HL-60/S4 (cell line): ENCODE measurements around the gene SMTNL2.

ENCODE experiments used
- in situ Hi-C: fragments of 300-500 bp; cut with MboI; formaldehyde crosslinking; loops from 2 replicates; pipeline ENCODE4 v1.14.3; 2022; ENCODE audit warnings: low sequenced_read_pairs

SMTNL2 gene

DNA sequence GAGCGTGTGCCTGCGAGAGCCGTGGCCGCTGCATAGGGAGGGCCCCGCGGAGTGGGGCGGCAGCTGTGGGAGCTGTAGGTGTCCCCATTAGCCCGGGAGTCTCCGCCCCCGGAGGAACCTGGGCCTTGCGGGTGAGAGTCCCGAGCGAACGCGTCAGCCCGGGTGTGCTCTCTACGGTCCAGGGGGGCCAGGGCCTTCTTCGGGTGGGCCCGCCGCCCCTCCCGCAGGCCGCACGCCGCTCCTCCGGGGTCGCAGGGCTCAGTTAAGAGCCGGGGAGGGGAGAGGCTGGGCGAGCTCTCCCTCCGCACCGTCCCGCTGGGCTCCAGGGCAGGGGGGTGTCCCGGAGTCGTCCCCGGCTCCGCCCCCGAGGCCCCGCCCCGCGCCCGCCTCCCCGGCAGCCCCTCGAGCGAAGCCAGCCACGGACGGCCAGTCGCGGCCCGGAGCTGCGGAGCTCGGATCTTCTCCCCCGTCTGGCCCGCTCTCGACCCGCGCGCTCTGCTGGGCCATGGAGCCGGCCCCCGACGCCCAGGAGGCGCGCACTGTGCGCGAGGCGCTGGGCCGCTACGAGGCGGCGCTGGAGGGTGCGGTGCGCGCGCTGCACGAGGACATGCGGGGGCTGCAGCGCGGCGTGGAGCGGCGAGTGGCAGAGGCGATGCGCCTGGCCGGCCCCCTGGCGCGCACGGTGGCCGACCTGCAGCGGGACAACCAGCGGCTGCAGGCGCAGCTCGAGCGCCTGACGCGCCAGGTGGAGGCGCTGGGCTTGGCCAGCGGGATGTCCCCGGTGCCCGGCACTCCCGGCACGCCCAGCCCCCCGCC lies at the start of gene SMTNL2:
SMTNL2 (plus strand) TSS at position 429 of the 816 bp plus-strand sequence; CDS start at position 506, 77 bp downstream.
- in situ Hi-C loops = no loop called here

DNA sequence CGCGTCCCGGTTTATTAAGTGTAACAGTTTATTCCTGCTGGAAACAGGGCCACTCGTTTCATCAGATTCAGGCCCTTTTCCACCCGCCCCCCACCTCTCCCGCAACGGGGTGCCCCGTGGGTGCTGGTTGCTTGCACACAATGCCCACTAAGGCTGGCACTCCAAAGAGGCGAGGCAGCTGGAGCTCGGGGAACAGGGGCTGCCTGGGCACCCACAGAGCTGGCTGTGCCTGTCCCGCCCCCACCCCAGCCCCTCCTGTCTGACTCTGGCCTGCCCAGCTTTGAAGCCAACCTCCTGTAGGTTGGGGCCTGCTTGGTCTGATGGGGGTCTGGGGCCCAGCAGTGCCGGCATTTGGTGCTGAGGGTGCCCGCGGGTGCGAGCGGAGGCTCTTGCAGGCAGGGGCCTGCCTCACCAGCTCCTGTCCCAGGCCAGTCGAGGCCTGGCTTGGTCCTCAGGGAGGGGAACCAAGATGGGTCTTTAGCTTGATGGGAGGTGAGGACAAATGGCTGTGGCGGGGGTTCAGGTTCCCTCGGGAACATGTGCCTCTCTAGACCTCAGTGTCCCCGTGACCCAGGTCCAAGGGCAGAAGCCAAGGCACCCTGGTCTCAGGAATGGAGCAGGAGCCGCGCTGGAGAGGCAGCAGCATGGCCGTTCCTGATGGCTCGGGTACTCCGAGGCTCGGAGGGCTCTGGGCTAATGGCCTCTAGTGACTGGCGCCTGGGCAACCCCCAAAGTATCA lies 49.2 kb upstream of the SMTNL2 start:
- in situ Hi-C loops = no loop called here

GRCh38 chr17:4535667-4536258 lies 48.6 kb upstream of the SMTNL2 start:
- in situ Hi-C loops = no loop called here

GRCh38 chr17:4536259-4536741 lies 48.0 kb upstream of the SMTNL2 start:
- in situ Hi-C loops = no loop called here

- in situ Hi-C loops = no loop called here
Observed at GRCh38 chr17:4536742-4537411, 47.5 kb upstream of the SMTNL2 start.

GRCh38 chr17:4537451-4538235 lies 46.7 kb upstream of the SMTNL2 start:
- in situ Hi-C loops = no loop called here

- in situ Hi-C loops = no loop called here
Observed at GRCh38 chr17:4538236-4539002, 45.9 kb upstream of the SMTNL2 start.

DNA sequence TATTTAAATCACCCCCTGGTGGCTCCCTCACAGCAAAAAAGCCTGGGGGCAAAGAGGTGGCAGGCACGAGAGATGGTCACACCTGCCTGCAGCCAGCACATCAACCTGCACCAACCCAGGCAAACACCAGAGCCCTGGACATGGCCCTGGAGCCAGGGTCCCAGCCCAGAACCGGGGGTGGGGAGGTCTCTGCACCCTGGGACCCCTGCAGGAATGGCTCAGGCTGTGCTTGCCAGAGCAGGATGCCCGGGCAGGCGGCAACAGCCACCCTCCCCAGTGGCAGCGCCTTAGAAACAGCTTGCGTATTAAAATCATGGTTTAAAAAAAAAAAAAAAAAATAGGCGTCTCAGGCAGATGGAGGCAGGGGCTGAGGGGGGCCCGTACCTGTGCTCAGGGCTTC lies 45.3 kb upstream of the SMTNL2 start:
- in situ Hi-C loops = no loop called here

GRCh38 chr17:4539576-4540223 lies 44.6 kb upstream of the SMTNL2 start:
- in situ Hi-C loops = no loop called here

DNA sequence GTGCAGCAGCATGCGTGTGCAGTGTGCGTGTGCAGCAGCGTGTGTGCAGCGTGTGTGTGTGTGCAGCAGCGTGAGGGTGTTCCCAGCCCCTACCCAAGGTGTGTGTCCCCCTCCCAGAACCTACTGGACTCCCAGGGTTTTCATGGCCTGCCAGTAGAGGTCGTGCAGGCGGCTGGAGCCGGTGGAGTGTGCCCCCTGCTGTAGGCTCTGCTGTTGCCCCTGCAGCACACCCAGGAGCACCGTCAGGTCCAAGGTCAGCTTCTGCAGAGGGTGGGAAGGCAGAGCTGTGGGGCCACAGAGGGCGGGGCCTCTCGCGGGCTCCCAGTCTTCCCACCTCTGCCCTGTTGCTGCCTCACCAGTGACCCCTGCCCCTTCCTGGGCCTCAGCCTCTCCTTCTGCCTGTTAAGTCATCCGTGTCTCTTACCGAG lies 44.1 kb upstream of the SMTNL2 start:
- in situ Hi-C loops = no loop called here

DNA sequence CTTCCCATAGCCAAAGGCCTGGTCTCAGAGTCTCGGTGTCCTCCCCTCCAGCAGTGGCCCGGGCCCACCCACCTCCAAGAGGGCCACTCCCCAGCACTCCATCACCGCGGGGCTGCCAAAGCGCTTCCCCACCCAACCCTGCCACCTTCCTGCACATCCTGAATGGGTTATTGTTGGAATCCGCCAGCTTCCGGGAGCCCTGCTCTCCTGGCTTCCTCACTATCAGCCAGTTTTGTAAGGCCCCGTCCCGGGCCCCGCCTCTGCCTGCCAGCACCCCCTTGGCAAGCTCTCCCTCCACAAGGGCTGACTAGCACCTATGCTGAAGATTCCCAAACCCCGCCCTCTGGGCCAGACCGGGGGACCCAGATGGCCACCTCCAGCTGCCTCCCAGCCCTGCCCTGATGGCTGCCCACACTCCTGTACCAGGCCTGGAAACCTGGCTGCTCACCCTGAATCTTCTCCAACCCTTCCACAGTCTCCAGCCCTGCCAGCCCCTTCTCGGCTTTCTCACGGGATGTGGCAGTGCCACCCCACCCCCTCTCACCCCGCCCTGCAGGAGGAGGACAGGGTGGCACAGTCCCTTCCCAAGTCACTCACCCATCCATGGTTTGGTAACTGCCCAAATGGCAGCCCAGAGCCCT lies 43.5 kb upstream of the SMTNL2 start:
- in situ Hi-C loops = no loop called here

DNA sequence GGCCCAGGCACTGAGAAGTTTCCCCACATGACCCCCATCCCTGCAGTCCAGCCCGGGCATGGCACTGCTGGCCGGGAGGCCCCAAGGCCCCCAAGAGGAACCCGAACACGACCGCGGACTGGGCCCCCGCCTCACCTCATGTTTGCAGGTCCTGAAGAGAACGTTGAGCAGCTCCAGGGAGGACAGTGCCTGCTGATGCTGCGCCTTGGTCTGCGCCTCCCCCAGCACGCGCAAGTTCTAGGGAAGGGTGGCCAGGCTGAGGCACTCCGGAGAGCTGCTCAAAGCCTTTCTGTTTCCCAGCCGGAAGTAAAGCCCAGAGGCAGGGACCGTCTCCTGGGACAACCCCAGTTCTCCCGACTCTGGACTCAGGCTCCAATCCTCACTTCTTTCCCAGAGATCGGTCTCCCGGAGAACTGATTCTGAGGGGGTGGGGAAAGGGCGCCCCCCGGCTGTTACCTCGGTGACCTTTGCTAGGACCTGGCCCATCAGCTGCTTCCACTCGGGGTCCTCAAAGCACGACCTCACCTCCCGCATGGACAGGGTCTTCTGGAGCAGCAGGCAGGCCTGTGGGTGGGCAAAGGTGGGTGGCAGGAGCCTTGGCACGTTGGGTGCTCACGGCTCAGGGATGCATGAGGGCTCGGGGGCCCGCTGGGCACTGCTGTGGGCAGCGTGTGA lies 42.9 kb upstream of the SMTNL2 start:
- in situ Hi-C loops = no loop called here

DNA sequence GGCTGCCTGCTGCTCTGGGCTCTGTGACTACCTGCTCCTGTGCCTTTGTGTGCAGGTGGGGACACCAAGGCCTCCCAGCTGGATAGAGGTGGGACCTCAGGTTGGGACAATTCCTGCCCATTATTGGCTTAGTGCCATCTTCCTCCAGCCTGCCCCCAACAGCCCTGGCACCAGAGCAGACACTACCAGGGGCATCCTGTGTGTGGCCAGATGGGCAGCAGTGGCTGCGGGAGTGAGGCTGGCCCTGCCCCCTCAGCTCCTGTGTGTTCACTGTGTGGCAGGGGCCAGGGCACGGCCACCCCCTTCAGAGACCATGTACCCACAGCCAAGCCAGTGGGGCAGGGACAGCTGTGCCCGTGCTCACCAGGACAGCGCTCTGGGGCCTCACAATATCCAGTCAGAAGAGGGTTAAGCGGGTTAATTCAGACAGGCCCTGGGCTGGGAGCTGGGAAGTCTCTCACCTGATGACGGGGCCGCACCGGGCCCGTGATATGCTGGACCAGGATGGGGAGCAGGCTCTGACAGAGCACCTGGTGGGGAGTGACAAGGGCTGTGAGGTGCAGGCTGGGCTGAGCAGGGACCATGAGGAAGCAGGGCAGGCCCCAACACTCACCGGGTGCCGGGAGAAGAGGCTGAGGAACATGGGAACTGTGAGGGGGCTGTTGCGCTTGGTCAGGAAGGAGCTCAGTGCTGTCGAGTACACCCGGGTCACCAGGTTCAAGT lies 42.2 kb upstream of the SMTNL2 start:
- in situ Hi-C loops = no loop called here

- in situ Hi-C loops = no loop called here
Observed at GRCh38 chr17:4542726-4543191, 41.6 kb upstream of the SMTNL2 start.

DNA sequence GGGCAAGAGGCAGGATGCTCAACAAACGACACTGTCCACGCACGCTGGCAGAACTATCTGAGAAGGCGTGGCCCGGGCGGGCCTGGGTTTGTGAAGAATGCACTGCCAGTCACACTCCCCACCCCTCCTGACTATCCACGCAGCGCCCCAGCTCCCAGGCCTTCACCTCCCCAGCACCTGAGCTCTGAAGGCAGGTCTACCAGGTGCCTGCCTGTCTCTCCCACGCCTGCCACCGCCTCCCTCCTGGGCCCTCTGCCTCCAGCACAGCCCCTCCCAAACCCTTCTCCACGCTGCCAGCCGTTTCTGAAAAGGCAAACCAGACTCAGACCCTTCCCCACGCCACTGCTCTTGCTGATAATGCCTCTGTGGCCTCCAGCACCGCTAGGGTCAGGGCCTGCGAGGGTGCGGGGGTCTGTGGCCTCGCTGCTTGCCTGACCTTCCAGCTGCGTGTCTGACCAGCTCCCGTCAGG lies 40.7 kb upstream of the SMTNL2 start:
- in situ Hi-C loops = no loop called here

GRCh38 chr17:4544135-4544950 lies 40.0 kb upstream of the SMTNL2 start:
- in situ Hi-C loops = no loop called here

DNA sequence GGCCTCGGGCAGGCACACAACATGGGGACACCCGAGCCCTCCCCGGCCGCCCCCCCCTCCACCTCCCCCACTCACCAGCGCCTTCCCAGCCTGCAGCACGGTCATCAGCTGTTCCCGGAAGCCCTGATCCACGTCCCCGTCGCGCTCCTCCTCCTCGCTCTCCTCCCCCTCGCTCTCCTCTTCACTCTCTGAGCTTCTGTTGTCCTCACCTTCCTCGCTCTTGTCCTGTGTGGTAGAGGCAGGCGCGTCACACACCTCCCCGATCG lies 39.4 kb upstream of the SMTNL2 start:
- in situ Hi-C loops = no loop called here
